HG03045 (cell line): Measurements from ENCODE around the gene WNT6.

Experiments used
- ATAC-seq: cut with Tn5 transposase; IDR thresholded peaks from one replicate; pipeline ENCODE4 v1.9.1; 2021; ENCODE audit warnings: mild to moderate bottlenecking, moderate library complexity; ENCODE audit not compliant: unreplicated experiment

WNT6 gene

DNA sequence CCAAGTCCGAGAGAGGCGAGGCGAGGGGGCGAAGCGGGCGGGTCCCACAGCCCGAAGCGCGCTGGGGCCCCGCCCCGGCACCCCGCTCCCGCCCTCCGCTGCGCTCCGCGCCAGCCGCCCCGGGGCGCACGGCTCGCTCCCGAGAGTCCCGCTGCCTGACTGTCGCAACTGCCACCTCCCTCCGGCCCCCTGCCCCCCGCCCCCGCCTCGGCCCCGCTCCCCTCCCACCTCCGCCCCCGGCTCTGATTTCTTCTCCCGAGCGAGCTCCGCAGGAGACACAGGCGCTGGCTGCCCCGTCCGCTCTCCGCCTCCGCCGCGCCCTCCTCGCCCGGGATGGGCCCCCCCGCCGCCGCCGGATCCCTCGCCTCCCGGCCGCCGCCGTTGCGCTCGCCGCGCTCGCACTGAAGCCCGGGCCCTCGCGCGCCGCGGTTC lies at the start of gene WNT6:
TSS of gene WNT6 (plus strand) at position 250 of the 432 bp plus-strand sequence. CDS start 233 bp downstream, outside the sequence.
- ATAC-seq, result no peak

DNA sequence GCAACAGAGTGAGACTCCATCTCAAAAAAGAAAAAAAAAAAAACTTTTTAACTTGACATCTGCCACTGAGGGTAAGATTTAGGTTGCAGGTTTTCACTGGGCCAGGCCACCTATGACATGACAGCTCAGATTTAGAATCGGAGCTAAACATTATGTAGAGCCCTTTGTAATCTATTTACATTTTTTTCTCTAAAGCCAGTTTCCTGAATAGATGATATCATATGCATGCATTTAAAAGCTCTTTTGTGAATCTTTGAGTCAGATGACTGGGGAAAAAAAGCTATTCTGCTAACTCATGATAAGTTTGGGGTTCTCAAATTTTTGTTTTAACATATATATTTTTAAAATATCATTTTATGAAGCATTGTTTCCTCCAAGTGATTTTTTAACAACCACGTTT lies 49.3 kb upstream of the WNT6 start:
- no peak for ATAC-seq

DNA sequence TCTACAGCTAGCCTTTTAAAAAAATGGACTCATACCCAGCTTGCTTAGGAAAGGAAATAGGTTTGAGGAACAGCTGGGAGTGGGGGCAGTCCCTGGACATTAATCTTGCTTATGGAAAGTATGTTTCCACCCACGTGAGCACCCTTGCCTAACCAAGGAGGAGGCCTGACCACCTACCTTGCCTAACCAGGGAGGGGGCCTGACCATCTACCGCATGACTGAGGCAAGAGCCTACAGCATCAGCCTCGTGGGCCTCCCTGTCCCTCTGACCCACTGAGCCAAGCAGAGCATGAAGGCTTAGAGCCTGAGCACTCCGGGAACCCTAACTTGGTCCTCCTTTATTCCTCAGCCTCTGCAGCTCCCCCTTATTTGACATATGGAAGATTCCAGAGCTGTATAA lies 48.2 kb upstream of the WNT6 start:
- no peak for ATAC-seq

DNA sequence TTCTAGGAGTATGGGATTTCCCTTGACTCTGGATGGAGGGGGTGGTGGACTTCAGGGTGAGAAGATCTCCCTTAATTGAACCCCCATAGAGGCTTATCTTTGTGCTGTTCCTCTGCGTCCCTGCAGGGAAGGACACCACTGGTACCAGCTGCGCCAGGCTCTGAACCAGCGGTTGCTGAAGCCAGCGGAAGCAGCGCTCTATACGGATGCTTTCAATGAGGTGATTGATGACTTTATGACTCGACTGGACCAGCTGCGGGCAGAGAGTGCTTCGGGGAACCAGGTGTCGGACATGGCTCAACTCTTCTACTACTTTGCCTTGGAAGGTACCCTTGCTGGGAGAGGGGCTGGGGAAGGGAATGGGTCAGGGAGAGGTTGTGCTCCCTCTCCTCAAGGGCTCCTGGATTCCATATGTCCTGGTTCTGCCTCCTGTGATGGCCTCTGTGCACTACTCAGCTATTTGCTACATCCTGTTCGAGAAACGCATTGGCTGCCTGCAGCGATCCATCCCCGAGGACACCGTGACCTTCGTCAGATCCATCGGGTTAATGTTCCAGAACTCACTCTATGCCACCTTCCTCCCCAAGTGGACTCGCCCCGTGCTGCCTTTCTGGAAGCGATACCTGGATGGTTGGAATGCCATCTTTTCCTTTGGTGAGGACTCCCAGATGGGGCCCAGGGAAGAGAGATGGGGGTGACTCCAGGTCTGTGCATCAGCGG lies 47.3 kb upstream of the WNT6 start:
- ATAC-seq, result no peak

DNA sequence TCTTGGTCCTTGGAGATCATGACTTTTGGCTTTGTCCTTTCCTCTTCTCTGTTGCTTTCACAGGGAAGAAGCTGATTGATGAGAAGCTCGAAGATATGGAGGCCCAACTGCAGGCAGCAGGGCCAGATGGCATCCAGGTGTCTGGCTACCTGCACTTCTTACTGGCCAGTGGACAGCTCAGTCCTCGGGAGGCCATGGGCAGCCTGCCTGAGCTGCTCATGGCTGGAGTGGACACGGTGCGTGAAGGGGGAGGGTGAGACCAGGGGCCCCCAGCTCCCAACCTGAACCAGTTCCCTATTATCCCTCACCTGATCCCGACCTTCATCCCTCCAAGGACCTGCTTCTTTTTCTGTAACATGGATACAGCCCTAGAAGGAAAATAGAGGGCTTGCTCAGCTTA lies 46.7 kb upstream of the WNT6 start:
- no peak for ATAC-seq

DNA sequence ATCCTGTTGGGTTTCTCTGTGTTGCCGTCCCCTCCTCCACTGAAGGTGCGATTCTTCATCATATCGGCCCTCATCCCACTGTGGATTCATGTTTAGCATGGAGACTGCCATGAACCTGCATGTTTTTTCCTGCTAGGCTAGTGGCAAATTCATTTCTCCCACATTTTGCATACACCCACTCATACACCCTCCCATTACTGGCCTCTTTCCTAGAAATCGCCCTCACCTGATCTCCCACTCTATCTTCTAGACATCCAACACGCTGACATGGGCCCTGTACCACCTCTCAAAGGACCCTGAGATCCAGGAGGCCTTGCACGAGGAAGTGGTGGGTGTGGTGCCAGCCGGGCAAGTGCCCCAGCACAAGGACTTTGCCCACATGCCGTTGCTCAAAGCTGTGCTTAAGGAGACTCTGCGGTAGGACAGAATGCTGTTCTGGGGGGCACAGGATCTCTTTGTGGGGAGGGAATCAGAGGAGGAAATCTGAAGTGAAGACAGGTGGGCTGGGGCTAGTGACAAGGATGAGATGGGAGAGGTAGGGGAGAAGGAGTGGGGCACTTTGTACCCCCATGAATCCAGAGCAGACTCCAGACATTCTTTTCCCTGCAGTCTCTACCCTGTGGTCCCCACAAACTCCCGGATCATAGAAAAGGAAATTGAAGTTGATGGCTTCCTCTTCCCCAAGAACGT lies 45.7 kb upstream of the WNT6 start:
- no peak for ATAC-seq

DNA sequence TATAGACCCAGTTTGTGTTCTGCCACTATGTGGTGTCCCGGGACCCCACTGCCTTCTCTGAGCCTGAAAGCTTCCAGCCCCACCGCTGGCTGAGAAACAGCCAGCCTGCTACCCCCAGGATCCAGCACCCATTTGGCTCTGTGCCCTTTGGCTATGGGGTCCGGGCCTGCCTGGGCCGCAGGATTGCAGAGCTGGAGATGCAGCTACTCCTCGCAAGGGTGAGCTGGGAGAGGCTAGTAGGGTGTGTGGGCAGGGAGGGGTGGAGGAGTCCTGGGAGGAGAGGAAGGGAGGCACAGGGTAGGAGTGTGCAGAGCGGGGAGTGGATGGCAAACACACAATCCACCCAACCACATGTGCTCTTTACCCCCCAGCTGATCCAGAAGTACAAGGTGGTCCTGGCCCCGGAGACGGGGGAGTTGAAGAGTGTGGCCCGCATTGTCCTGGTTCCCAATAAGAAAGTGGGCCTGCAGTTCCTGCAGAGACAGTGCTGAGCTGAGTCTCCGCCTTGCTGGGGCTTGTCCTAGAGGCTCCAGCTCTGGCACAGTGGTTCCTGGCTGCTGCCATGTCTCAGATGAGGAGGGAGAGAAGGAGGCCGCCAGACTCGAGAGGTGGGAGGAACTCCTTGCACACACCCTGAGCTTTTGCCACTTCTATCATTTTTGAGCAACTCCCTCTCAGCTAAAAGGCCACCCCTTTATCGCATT lies 44.9 kb upstream of the WNT6 start:
- no peak for ATAC-seq

DNA sequence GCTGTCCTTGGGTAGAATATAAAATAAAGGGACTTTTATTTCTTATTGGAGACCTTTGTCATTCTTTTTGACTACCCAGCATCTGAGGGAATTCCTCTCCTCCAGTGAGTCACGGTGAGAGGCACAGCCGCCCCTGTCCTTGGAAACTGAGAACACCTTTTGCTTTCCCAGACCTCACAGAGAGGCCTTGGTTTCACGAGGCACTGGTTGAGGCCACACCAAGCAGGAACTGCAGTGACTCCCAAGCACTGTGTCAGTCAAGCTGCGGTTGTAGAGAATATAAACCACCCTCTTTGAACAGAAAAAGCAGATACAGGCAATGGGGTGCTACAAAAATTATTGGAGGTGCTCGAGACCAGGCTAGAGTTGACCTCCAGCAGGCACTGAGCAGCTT lies 44.4 kb upstream of the WNT6 start:
- no peak for ATAC-seq

DNA sequence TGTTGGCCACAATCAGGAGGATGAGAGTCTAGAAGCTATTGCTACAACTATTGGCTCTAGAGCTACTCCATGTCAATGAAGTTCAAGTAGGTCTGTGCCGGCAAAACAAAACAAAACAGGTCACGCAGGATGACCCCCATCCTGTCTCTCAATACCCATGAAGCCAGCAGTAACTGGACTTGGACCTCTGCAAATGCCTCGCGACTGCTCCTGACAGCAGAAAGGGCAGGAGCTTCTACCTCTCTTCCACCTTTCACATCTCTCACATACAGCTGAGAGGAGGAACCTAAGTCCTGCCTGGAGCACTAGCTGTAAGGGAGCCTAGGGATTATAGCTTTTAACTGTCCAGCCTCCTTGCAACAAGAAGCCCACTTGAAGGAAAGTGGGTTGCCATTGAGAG lies 44.0 kb upstream of the WNT6 start:
- no peak for ATAC-seq

DNA sequence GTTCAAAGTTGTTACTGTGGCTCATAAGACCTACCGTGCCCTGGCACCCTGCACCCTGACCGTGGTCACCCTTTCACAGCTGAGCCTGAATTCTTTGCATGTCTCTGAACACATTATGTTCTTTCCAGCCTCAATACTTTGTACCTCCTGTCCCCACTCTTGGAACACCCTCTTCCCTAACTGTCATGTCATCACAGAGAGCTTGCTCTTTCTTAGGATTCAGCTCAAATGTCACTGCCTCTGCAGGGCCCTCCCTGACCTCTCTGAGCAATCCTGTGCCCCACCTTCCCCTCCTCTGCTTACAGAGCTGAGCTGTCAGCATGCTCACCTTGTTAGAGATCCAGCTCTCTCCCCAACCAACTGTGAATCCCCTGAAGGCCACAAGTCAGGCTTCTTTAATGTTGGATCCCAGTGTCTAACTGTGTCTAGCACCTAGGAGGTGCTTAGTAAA lies 43.0 kb upstream of the WNT6 start:
- no peak for ATAC-seq

DNA sequence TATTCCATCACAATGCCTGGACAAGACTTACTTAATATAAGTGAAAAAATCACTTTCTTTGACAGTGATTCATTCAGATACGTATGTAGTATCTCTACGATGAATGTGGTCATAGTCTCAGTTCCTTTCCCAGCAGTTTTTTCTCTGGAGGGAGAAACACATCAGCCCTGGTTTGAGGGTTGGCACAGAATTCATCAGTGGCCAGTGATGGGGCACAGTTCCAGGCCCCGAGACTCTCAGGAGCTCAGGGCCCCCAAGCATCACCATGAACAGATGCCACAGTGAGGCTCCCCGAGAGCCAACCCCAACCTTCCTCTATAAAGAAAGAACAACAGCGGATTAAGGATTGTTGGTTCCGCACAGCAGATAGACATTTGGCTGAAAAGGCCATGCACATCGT lies 40.5 kb upstream of the WNT6 start:
- no peak for ATAC-seq

DNA sequence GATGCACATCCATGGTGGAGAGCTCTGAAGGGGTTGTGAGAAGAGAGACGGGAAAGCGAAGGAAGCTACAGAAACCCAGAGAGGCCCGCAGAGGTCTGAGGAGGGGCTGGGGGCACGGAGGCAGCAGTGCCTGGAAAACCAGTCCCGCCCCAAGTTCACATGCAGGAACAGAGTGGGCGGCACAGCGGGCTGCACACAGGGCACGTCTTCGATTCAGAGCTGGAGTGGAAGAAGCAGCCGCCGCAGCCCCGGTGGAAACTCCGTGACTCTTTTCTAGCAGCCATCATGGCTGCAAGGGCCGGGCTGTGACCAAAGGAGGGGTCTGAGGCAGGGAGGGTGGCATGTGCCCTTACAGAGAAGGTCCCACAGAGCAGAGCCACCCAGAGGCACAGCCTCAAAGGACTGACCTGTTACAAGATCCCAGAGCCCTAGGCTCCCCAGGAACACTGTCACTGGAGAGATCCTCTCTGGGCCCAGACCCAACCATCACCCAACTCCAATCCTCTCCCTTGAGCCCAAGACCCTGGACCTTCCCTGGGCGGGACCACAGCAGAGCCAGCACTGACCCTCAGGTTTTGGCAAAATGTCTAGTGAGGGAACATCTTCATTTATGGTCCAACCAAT lies 38.7 kb upstream of the WNT6 start:
- no peak for ATAC-seq

DNA sequence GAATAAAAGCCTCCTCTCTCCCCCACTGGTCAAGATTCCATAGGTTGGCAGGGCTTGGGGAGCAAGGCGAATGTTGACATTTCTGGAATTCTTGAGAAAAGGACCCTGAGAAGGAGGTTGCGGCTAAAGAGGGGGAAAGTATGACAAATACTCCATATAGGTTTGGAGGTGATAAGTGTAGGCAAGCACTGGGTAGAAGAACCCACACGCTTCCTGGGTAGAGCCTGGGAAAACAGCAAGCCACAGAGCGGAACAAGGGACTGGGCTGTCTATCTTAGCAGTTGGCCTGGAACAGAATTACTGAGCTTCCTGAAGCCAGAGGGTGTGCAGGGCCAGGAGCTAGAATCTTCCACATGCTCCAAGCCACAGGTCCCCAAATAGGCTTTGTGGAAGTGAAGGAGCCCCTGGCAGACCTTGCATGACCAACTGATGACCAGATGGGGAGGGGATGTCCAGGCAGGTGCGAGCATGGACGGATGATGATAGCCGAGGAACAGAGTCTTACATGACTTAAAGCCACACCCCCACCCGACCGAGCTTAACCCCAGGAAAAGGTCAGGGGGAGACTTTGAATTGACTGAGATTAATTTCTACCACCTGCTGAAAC lies 37.9 kb upstream of the WNT6 start:
- no peak for ATAC-seq

DNA sequence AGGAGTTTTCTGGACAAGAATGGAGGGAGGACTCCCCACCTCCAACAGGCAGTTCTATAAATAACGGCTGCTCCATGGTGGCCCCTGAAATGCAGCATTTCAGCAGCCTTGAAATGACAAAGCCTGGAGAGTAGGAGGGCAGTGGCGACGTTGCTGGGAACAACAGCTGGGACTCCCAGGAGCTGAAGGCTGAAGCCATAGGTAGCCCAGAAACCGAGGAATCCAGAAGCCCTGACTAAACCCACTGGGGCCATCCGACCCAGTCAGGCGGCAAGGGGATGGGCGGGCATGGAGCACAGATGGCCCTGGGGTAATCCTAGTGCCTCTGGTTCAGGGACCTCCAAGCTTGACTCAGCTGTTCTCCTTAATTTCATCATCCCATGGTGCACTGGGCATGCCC lies 37.0 kb upstream of the WNT6 start:
- ATAC-seq, result no peak

DNA sequence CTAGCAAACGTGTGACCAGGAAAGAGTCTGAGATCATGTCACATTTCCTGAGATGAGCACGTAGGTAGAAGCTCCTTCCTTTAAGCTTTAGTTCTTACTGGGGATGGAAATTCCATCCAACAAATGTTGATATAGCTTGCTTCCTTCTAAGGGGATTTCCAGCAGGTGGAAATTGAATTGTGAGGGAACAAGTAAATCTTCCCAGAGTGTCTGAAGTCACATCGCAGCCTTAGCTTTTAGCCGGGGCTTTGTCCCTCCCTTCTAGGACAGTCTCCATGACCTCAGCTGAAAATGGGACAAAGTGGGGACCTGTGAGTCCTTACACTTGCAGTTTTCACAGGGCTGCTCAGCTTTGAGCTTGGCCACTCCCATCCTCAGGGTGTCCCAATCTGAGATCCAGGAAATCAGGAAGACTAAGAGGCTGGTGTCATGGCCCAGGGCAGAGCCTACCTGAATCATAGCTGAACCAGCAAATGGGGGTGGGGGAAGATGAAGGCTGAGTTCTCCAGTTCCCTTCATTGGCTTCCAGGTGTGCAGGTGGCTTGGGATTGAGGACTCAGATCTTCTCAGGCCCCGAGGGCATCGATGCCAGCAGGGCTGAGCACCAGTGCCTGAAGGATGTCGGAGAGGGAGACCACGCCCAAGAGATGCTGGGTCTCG lies 36.3 kb upstream of the WNT6 start:
- ATAC-seq, result no peak

DNA sequence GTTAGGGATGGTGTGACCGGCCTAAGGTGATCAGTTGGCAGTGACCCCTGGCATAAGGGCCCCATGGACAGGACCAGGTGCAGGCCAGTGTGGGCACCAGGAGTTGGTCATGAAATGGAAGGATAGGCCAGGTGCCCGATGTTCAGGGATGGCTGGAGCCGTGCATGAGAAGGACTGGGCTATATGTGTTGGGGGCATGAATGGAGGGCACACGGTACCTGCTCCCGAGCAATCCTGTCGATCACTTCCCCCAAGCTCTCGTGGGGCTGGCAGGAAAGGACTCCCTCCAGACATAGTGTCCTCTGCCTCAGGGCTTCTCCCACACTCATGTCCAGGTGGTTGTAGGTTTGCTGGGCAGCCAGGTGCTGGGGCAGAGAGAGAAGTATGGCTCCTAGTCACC lies 35.6 kb upstream of the WNT6 start:
- no peak for ATAC-seq

DNA sequence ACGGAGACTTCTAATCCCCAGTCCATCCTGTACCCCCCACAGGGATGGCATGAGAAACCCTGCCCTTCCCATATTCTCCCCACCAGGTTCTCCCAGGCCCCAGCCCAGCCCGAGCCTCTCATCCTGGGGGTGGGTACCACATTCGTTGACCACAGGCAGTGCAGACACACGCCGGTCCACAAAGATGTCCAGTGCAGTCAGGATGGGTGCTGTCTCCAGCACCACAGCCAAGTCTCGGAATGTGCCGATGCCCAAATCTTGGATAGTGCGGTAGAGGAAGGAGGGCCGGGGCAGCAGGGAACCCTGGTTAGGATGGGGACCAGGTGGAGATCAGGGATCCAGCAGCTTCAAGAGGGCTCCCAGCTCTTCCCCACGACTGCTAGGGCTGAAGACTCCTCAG lies 32.8 kb upstream of the WNT6 start:
- ATAC-seq, result no peak

DNA sequence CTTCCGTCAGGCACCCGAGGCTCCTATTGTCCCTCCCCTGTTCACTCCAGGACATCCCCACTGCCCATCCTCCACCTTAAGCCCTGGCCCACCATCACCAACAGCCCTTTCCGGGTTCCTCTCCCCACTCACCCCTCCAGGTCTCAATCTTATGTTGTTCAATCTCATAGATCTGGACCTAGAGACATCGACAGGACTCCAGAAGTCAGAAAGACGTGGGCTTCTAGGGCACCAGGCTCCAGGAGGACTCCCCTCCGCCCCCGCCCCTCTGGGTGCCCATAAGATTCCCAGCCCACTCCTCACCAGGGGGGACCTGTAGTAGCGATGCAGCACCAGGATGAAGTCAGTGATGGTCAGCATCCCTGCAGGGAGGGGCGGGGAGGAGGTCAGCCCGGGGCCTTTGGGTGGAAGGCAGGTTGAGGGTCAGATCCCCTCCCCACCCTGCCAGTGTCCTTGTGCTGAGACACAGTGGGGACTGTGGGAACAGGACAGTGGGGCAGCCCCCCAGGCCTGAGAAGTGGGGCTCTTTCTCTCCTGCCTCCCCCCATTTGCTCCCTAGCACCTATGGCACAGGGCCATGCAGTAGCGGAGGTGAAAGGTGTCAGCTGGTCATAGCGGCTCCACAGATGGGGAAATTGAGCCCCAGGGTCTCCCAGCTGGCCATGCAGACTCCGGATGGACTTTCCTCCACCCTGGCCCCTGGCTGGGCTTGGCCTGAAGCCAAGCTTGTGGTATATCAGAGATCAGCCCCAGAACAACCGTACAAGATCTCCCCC lies 31.7 kb upstream of the WNT6 start:
- ATAC-seq, result no peak

DNA sequence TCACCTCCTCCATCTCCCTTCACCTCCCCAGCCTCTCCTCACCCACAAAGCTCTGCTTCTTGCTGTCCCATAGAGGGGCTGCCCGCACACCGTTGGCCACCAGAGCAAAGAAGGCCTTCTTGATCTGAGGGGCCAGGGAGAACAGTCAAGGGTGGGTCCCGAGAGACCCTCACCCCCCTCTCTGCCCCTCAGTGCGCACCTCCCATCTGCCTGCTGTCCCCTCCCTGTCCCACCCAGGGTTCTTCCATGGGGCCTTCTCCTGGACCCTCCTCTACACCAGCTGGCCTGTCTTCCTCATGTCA lies 31.2 kb upstream of the WNT6 start:
- ATAC-seq, result no peak

DNA sequence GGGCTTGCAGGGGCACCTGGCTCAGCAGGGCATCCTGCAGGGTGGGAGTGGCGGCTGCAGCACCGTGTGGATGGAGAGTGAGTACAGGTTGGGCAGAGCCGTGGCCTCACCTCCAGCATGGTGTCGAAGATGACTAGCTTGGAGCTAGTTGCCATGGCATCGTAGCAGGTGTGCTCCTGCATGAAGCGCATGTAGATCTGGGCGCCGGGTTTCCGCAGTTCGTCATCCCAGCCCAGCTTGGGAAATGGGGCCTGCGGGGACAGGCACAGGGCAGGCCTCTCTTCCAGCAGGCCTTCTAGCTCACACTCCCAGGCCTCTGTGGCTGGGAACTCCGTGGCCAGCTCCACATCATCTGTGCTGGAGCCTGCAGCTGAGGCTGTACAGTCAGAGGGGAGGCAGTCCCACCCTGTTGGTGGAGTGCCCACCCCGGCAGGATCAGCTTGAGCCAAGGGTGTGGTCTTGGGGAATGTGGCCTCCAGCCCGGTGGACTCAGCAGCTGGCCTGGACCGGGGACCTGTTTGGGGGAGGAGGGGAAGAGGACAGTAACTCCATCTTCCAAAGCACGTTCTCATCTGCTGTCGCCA lies 29.6 kb upstream of the WNT6 start:
- ATAC-seq, result no peak
